Esophagus mucosa (tissue), 1 donor: ENCODE data around the gene PRICKLE2. TPM values are rescaled to one million over a fixed set of nuclear protein-coding genes. Genes with fewer than 3 reads are reported as not detected.

ENCODE experiments used
- ATAC-seq: fragments of 200-7000 bp; cut with Tn5 transposase; one replicate; pipeline ENCODE4 v1.9.1; 2020
- total RNA-seq: library from RNA; stranded (reverse); gene quantifications from one replicate; pipeline ENCODE4 v1.2.4, GENCODE V29; 2023
- donor health status: DM: yes; HTN: yes; CAD: no.

Gene PRICKLE2
- total RNA-seq, 1 donor from 2014 or later: 6.0 TPM

DNA sequence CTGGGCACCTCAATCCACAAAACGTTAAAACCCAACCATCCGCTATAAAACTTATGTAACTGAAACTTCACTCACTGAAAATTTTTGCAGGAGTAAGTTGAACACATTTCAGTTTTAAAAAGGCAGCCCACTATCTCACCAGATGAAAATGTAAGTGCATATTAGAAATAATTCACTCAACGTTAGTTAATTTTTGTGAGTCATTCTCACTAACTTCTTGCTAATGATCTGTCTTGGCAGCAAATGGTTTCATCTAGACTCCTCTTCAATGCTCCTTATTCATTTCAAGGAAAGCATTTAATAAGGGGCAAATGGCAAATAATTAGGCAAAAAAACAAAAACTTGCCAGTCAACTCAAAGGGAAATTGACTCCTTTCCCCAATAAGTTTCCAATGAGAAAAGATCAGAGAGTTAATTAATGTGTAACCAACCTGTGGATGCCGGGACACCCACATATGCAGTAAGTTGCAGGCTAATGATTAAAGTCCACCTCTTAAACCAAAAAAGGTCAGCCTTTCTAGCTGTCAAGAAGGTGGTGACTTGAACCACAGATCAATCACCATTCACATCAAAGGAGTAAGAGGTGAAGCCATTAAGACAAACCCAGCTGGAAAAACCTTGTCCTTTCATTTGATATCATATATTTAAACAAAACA, 22.9 kb upstream of the PRICKLE2 start:
- ATAC-seq: no peak

DNA sequence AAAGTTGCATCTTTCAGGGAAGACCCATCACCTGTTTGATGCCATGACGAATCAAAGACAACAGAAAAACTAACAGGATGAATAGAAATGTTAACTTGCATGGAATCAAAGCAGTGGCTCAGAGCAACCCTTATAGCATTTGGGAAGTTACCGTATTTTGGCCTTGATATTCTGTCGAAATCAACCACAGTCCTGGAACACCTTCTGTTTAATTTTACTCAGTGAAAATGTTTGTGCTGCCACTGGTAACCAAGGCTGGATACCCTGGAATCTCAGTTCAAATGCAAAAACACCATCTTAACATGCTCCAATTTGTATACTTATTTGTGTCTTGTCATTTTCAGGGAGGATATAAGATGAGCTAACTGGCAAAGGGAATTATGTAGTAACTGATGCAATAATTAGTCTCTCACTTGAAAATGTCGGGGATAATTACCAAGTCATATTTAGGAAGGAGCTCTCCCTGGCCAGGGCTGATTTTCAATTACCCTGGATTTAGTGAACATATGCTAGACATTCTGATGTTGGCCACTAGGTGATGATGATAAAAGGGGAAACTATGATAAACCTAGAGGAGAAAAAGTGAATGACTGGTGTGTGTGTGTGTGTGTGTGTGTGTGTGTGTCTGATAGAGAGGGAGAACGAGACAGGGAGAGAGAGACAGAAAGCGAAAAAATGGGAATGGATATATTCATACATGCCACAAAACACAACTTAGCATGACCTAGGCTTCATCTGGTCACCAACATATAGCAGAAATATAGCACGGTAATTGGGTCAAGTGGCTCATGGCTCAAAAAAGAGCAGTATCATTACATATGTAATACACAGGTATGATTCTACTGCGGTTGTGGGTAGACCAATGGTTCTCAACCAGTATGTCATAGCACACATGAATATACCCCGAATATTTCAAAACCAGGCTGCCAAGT, 19.0 kb upstream of the PRICKLE2 start:
- ATAC-seq: peak; percentile 59

DNA sequence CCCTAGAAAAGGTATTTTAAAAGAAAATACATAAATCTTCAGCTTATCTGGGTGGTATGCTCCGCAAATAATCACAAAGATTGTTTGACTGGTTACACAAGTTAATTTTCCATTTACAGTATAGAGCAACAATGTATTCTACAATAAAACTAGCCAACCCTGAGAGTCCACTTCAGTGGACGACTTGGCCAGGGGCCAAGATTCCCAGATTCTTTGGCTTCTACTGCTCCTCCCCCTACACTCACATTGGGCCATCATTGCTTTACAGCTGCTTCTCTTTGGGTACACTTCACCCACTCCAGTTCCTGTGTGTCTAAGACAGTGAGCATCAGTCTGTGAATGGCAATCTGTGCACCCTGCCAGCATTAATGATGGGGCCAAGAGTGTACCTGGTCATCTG, 17.2 kb upstream of the PRICKLE2 start:
- ATAC-seq: no peak

DNA sequence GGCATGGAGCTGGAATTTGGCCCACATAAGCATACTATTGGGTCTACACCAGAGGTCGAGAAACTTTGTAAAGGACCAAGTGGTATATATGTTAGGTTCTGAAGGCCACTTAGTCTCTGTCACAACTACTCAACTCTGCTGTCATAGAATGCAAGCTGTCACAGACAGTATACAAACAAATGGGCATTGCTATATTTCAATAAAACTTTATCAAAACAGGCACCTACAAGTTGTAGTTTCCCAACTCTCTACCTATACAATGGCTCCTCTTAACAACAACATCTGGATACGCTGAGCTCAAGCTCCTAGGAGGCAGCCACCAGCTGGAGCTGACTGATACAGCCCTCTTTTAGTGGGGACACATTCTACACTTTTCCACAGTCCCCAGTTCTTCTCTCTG, 15.7 kb upstream of the PRICKLE2 start:
- ATAC-seq: no peak

GRCh38 chr3:64240396-64240795, 15.1 kb upstream of the PRICKLE2 start:
- no peak for ATAC-seq

- no peak for ATAC-seq
Observed at GRCh38 chr3:64239841-64240240, 14.6 kb upstream of the PRICKLE2 start.

- ATAC-seq: peak; percentile 83
Observed at GRCh38 chr3:64238971-64239667, 13.9 kb upstream of the PRICKLE2 start.

DNA sequence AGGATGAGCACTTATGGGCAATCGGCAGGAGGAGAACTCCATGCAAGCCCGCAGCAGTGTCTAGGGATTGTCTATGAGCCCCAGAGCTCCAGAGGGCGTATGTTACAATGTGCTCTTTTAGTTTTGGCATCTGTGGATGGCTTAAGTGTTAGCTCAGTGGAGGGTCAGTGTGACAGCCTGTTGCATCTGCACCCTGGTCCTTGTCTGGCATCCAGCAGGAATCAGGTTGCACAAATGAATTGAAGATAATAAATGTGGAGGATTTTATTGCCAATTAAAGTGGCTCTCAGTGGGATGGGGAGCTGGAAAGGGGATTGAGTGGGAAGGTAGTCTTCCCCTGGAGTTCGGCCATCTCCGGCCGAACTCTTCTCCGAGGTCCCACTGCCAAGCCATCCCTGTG, 11.8 kb upstream of the PRICKLE2 start:
- ATAC-seq: no peak

DNA sequence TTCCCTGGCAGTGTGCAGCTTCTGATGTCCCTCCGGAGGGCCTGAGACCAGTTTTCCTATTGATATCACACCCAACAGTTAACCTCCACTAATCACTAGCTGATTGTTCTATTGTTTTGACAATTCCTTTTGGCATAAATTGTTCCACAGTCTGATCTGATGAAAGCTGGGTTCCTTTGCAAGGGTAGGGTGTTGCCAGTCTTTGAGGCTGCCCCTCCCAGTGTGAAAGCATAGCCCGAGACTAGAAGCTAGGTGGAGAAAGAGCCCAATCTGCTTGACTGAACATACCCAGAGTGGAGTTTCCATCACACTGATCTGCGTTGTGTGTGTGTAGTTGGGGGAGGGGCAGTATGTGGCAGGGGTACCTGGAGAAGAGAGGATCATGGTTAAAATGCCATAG, 10.3 kb upstream of the PRICKLE2 start:
- ATAC-seq: peak; percentile 48

DNA sequence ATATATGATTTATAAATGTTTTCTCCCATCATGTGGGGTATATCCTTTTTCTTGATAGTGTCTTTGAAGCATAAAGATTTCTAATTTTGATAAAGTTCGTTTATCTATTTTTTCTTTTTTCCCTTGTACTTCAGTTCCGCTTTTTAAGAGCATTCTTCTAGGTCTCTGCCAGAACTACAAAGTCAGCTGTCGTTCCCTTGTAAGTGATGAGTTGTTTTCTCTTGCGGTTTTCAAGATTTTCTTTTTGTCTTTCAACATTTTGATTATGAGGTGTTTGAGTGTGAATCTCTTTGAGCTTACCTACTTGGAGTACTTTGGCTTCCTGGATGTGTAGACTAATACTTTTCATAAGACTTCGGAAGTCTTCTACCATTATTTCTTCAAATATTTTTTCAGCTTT, 9.3 kb upstream of the PRICKLE2 start:
- no peak for ATAC-seq

DNA sequence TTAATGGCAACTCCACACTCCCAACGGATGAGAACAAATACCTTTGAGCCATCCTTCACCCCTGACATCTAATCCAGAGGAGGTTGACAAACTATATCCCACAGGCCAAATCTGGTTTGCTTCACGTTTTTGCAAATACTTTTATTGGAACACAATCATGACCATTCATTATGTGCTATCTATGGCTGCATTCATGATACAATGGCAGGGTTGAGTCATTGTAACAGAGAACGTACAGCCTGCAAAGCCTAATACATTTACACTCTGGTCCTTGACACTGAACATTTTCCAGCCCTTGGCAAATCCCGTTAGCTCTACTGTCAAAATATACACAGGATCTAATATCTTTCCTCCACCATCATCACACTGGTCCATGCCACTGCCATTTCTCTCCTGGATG, 7.6 kb upstream of the PRICKLE2 start:
- ATAC-seq: no peak

GRCh38 chr3:64229903-64230302, 4.6 kb upstream of the PRICKLE2 start:
- ATAC-seq: no peak

GRCh38 chr3:64228110-64228509, 2.8 kb upstream of the PRICKLE2 start:
- ATAC-seq: no peak

- ATAC-seq: no peak
Observed at GRCh38 chr3:64226730-64227129, 1.5 kb upstream of the PRICKLE2 start.

GRCh38 chr3:64225695-64226499, 631 bp upstream of the PRICKLE2 start:
- ATAC-seq: no peak

DNA sequence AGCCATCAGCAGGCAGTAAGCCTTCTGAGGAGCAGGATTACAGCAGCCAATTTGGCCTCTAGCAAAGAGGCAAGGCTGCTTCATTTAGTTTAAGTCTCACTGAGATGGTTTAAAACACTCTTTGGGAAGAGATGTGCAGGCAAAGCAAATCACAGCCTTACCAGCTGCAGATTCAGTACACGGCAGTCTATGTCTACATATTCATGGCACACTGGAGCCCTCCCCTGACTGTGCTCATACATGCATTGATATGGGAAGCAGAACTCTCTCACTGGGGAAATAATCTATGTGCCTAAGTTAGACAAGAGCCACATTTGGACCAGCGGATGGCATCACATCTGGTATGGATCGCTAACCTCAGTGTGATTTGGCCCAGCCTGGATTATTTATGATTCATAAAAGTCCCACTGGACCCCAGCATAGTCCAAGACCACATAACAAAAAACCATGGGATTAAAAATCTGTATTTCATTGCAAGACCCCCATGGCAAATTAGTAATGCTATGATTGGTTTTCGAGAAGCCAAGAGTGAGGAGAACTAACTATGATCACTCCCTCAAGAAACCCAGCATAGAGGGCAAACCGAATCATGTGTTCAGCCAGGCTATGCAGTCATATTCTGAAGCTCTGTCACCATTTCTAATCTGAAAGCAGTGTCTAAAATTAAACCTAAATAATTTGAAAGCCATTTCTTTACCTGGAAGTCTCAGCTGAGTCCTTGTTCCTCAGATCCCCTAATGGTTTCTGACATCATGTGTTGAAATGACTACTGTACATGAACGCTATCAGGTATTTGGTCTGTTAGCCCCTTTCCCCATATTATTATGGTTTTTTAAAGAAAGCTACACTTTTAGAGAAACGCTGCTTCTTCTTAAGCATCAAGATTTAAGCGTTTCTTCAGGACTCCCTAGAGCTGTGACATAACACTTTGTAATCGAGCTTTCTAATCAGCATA, 1.2 kb downstream of the PRICKLE2 start:
- no peak for ATAC-seq

DNA sequence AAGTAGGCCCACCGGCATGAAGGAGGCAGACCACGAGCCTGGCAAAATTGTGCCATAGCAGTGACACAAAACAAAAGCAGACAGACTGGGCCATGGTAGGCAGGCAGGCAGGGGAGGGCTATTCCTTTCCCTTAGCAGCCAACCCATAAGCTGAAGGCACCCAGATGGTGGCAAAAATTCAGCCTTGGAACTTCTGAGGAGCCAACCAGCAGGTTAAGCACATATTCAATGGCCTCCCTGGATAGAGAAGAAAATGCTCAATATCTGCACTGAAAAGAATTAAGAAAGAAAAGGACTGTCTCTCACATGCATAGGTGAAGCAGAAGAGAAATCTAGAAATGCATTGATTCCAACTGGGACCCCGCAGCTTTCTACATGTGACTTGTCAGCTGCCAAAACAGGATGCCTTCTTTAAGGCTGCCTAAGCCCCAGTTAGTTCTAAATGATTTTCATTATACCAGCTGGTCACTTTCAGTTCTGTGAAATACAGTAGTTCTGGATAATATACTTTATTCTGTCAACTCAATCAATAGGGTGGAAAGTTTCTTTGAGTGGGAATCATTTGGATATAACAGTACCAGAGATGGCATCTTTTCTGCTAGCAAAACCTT, 2.7 kb downstream of the PRICKLE2 start:
- no peak for ATAC-seq

GRCh38 chr3:64221571-64222257, 3.6 kb downstream of the PRICKLE2 start:
- no peak for ATAC-seq

DNA sequence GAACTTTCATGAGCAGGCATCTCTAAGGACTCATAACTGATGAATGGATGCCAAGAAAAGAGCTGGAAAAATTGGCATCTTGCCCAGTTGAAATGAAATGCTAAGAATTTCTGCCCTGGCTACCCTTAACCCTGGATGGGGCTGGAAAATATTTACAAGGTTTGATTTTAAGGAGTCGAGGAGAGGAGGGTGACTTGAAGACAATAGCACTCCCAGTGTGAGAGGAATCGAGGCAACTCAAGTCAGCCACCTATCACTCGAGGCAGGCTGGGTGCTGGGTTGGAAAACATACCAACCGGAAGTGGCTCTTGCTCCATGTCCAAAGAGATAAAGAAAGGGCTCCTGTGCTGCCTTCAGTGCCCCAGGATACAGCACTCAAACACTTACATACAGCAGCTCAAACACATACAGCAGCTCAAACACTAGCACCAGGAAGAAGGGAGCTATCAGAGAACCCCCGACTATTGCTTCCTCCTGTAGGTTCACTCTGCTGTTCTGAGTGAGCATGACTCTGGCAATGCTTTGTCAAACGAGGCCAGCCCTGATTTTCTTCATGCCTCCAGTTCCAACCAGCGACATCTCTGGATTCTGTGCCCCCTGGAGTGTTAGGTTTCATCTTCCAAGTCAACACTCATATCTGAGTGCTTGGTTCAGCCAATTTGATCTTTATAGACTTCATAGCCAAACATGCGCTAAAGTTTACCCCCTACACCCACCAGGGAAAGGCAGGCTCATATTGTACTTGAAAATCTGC, 4.9 kb downstream of the PRICKLE2 start:
- no peak for ATAC-seq
